GM21723 (cell line): ENCODE data around the gene DOCK2.
"Not testable (repeated sequence)": the region's sequence is repeated elsewhere in the genome, so short reads cannot be mapped to it uniquely, and the experiment has no call there.

ENCODE experiments used
- ATAC-seq: cut with Tn5 transposase; IDR thresholded peaks from one replicate; pipeline ENCODE4 v1.9.1; 2021; ENCODE audit warnings: mild to moderate bottlenecking, moderate library complexity; ENCODE audit not compliant: unreplicated experiment

DOCK2 gene

DNA sequence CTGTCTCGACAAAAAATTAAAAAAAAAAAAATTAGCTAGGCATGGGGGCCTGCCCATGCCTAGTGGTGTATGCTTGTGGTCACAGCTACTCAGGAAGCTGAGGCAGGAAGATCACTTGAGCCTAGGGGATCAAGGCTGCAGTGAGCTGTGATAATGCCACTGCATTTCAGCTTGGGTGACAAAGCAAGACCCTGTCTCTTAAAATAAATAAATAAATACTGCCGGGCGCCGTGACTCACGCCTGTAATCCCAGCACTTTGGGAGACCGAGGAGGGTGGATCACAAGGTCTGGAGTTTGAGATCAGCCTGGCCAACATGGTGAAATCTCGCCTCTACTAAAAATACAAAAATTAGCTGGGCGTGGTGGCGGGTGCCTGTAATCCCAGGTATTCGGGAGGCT is 115.5 kb downstream of the DOCK2 start:
- not testable (repeated sequence) for ATAC-seq

DNA sequence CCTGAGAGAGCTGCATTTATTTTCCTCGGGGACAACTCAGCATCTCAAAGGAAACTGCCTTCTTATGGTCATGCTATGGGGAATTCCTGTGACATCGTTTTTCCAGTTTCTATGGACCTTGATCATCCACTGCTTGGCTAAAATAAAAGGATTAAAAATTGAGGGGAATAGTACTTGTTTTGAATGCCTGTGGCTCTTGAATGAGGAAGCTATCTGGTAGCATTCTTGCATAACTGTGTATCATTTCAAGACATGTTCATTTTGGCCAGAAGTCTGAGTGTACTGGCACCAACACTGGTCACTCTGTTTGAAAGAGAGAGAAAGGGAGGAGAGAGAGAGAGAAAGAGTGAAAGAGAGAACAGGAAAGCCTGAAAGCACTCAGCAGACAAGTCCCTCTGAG is 116.7 kb downstream of the DOCK2 start:
- ATAC-seq = no peak

DNA sequence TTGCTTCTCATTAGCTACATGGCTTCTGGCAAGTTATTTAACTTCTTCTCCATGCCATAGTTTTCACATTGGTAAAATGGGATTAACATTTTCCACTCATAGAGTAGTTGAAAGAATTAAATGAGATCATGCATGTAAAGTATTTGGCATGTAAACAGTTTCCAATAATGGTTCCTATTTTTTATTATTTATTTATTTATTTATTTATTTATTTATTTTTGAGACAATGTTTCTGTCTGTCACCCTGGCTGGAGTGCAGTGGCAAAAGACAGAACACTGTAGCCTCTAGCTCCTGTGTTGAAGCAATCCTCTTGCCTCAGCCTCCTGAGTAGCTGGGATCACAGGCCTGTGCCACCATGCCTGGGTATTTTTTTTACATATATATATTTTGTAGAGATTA is 117.7 kb downstream of the DOCK2 start:
- no peak for ATAC-seq

DNA sequence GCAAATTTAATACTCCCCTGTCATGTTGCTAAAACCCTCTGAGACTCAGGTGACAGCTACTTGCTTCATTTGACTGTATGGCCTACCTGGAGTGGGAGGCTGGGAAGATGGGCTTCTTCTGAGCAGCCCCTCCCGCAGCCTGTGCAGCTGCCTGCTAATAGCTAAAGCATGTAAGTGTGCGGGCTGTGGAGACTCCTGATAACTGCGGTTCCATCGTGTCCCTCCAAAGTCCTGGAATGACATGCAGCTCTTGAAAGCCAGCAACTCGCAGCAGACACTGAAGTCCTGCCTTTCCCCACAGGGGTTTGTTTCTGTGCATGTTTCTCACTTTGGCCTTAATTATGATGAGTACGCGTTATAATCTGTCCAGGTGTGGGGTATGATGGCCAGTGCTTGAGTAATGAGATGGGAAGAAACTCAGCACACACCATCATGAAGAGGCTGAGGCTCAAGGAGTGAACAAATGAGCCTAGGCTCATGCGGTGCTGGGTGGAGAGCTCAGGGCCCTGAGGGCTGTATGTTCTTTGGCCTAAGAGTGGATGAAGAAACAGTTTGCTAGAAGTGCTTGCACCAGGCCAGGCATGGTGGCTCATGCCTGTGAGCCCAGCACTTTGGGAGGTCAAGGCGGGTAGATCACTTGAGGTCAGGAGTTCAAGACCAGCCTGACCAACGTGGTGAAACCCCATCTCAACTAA is 119.1 kb downstream of the DOCK2 start:
- ATAC-seq = no peak

DNA sequence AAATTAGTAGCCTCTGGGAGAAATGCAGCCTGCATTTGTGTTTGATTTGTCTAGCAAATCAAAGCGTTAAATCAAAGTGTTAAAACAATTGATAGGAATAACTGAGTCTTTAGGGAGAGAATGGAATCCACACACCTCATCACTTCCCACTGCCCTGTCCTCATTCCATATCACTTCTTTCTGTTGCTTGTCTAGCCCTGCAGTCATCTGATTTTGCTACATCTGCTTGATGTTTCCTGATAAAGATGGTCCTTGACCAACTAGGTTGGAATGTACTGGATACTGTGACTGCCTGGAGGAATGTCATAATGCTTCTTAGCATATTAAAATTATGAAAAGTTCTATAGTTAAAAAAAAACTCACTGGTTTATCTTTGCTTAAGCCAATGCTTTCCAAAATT is 119.9 kb downstream of the DOCK2 start:
- ATAC-seq = no peak

DNA sequence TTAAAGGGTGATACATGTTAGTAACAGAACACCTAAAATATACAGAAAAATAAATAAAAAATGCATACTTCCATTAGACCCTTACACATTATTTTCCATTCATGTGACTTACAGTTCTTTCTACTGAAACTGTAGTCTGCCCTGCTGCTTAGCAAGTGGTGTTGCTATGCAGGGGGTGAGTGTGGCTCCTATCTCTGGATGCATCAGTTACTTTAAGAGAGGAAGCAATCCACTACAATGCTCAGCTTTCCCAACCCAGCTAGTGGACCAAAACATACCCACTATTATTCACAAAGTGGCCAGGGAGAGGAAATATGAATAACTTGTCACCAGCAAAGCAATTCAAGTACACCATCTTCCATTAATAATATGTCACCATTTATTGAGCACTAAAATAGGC is 121.8 kb downstream of the DOCK2 start:
- ATAC-seq = no peak

DNA sequence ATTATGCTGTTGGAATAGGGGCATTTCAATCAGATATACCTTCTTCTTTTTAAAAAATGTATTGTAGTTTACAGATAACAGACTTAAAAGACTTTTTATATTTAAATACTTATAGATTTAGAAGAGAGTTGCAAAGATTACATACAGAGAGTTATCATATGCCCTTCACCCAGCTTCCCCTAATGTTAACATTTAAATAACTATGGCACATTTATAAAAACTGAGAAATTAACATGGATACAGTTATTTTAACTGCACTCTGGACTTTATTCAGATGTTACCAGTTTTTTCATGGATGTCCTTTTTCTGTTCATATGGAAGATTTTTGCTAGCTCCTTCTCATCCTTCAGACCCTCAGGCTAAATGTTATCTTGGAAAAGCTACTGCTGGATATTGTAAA is 123.2 kb downstream of the DOCK2 start:
- ATAC-seq = no peak

DNA sequence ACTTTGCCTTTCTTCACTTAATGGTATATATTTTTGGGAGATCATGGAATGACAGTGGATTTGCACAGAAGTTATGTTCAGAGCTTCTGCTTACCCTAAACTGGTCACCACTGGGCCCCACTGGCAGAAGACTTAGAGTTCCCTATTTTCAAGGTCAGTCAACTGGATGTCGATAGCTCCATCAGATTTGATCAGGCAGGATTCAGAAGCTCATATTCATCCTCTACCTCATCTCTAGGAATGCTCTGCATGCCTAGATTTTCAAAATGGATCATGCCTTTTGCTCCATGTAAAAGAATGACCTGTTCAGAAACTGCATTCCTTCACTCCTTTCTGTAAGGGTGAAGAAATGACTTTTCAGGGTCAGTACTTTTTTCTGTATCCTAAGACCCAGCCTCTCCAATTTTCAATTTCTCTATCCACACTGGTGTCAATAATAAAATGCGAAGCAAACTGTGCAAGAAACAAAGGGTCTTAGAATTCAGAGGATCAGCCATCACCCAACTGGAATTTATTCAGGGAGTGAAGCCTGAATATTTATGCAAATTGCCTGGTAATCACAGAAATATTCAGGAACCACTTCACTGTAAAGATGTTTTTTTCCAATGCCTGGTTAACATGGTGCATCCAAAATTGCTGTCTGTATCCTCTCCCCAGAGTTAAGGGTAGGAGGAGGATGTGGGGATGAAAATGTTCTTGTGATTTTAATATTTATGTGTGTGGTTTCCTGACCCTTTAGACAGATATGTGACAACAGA is 125.4 kb downstream of the DOCK2 start:
- no peak for ATAC-seq

DNA sequence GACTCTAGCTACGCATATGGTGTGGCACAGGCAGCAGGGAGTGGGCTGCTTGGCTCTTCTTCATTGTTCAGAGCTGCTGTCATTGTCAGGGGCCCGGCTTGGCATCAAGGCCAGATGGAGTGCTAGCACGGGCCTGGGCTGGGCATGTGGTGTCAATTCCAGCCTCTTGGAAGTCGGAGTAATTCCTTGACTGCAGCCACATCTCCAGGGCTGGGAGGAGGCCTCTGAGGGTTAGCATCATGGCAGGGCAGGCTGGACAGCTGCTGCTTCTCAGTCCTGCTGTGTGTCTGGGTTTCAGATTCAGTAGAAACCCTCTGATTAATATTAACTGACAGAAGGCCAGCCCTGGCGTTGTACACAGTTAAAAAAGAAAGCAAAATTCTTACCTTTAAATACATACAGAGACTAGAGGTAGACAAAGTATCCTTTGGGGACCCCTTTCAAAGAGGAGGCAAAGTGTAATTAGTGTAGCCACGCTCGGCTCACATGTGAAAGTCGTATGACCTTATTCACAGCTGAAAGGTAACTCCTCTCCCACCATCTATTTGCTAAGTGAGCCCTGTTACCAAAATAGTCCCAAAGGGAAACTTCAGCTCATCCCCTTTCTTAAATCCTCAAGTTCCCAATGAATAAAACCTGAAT is 126.4 kb downstream of the DOCK2 start:
- no peak for ATAC-seq

DNA sequence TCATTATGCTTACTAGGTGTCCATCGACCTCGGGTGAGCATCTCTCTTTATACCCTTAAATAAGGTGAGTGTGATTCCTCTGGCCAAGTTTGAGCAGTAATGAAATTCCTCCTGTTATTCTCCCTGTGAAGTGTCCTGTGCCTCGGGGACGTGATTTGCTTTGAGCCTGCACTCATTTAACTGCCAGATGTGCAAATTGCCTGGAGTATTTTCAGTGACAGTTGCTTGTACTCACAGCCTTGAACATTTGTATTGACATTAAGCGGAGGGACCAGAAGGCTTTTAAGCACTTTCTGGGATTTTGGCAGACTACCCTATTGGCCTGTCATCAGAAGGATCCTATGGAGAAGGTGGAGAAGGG is 126.9 kb downstream of the DOCK2 start:
- ATAC-seq = no peak

DNA sequence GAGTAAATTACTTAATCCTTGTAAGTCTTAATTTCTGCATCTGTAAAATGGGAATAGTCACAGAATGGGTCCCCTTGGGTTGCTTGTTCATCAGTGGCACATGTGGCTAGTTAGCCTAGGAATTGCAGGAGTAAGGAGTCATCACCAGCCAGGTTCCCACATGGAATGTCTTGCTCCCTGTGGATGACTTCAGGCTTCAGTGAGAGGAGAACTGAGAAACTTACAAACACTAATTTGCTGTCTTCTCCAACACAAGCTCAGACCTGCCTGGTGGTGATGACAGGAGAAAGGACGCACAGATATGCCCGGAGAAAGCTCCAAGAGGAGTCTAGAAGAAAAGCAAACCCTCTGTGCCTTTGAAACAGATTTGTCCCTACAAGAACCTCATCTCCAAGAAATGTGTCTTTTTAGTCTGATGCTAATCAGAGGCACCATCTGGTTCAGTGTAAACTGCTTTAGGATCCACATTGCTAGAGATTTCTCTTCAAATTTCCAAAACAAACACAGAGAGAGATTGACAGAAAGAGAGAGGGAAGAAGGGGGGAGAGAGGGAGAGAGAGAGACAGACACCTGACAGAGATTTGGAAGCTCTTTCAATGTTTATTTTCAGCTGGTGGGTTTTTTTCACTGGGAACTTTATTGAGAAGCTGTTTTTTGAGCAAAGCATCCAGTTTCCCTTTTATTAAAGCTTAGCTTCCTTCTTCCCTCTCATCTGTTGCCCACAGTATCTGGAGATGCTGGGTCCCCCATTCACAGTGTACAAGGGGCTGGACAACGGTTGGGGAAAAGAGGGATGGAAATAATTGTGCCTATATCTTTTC is 128.3 kb downstream of the DOCK2 start:
- ATAC-seq = no peak

DNA sequence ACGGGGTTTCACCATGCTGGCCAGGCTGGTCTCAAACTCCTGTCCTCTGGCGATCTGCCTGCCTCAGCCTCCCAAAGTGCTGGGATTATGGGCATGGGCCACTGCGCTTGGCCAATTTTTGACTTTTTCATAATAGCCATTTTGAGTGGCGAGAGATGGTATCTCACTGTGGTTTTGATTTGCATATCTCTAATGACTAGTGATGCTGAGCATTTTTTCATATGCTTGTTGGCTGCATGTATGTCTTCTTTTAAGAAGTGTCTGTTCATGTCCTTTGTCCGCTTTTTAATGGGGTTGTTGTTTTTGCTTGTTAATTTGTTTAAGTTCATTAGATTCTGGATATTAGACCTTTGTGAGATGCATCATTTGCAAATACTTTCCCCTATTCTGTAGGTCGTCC is 129.9 kb downstream of the DOCK2 start:
- ATAC-seq = not testable (repeated sequence)

DNA sequence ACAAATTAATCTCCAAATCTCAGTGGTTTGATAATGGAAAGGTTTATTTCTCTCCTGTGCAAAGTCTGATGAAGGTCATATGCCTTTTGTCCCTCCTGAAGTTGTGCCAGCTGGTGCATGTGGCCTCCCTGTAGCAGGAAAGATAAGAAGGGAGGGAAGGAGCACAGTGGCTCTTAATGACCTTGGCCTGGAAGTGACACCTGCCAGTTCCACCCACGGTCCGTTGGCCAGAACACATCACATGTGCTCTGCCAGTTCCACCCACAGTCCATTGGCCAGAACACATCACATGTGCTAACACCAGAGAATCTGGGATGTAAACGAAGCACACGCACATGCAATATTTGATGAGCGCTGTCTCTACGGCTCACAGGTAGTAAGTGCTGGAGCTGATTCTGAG is 130.9 kb downstream of the DOCK2 start:
- ATAC-seq = no peak

DNA sequence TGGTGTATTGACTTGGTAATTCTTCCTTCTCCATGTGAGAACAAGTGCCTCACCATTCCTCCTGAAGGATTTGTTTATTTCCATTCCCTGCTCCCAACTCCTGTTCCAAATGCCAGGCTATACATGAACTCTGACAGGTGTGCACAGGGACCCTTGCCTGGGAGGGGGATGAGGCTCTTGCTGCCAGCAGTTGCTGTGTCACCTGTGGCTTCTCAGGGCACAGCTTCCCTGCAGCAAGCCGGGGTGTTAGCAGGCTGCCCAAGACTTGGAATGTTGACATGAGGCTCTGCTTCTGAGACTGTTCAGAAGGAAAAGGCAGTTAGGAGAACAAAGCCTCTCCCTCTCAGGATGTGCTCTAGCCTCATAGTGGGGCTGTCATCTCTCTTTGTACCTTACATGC is 131.3 kb downstream of the DOCK2 start:
- no peak for ATAC-seq

DNA sequence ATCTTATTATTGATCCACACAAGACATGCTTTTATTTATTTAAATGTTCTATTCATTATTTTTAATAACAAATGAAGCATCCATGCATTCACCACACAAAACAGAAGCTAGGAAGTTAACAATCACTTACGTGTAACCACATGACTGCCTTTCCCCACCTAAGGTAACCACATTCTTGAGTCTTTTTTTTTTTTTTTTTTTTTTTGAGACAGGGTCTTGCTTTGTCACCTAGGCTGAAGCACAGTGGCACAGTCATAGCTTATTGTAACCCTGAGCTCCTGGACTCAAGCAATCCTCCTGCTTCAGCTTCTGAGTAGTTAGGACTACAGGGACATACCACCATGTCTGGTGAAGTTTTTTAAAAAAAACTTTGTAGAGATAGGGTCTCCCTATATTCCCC is 133.0 kb downstream of the DOCK2 start:
- ATAC-seq = no peak

DNA sequence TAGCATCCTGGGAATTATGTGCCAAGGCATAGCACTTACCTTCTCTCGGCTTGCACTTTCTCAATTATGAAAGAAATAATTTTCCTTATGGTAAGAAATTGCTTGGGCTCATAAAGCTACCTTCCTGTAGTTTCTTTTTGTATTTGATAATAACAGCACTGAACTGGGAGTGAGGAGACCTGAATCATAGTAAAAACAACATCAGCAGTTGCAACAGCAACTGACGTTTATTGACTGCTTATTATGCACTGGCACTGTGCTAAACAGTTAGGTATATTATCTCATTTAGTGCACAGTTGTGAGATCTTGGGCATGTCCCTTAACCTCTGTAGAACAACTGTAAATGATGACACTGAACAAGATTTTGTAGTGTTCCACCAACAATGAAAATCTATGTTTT is 135.2 kb downstream of the DOCK2 start:
- no peak for ATAC-seq

DNA sequence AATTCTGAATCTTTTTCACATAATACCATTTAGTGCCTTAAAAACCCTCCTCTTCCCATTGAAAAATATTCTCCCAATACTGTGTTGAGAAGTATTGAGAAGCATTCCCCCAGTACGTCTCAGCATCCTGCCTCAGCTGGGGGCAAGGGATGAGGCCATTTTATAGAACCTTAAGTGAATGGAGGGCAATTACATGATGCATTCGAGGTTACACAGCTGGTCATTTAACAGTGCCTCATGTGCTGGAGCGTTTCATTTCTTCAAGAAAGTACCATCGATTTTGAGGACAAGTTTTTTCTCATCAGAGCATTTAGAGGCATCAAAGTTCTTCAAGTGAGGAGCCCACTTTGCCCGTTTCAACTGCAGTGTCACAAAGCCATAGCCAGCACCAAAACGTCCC is 135.6 kb downstream of the DOCK2 start:
- ATAC-seq = no peak

DNA sequence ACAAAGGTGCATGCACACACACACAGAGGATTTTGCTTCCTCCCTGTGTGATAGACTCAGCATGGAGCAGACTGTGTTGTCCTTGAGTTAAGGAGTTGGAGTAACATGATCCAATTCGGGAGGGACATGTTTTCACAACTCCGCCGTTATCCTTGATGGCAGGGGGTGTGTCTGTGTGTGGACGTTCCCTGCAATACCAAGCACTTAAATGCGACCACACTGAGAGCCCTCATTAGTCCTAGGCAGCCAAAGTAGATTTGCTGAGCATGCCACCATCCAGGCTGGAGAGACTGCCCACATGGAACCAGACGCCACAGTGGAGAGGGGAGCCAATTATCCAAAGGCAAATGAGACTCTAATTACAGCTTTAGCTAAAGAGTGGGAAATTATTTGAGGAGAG is 140.1 kb downstream of the DOCK2 start:
- no peak for ATAC-seq

DNA sequence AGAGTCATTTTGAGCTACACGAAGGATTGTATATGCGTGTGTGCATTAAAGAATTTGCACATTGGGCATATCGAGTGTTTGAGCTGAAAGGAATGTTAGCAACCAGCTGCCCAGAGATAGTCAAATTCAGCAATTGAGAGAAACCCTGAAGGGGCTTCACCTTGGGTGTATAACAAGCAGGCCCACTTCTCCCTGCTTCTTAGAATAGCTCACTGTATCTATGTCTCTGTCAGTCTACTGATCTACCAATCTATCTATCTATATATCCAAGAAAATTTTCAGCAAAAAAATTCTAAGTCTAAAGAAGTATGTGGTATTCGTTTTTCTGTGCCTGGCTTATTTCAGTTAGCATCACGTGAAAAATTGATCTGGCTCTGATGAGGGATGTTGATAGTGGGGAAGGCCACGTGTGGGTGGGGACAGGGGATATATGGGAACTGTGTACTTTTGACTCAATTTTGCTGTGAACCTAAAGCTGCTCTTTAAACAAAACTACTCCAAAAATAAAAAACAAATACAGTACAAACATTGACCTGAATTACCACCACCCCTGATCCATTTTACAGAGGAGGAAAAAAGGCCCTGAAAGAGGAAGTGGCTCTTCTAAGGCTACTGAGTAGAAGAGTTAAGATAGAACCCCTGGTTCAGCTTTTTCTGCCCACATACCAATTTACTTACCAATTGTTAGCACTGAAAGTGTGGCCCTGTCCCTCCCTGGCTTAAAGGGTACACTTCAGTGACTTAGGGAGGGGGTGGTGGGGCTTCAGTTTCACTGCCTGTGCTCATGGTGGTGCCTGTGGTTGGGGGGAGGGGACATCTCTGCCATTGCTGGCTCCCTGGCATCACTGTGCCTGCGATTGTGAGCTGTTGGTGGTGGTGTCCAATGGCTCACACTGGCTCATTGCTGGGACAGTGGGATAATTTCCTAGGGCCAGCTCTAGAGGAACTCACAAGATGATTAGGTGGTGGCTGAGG is 141.8 kb downstream of the DOCK2 start:
- peak; percentile 94 for ATAC-seq
